ENCODE measurements around the gene PCBP2. TPM values are rescaled to one million over a fixed set of nuclear protein-coding genes. Genes with fewer than 3 reads are reported as not detected.

PCBP2 gene
- total and polyA plus RNA-seq, 2 of the 4 experiments (the other 2 are of a cell fraction): 190 to 586 TPM

- Histone ChIP-seq H3K56ac (ENCODE audit: extremely low read depth, insufficient read depth, low read length) (no peak overlapping the region), H3K18ac (ENCODE audit: low read depth, low read length) (no peak overlapping the region), H4K5ac (ENCODE audit: low read depth, low read length) (no peak overlapping the region), H3K9ac (ENCODE audit: low read depth, low read length) (no peak overlapping the region), H2AK9ac (replicated peaks; ENCODE audit: low read depth, low read length, poor library complexity) (no peak overlapping the region), H2AFZ (replicated peaks; ENCODE audit: low read length, poor library complexity) (no peak overlapping the region), H2BK15ac (ENCODE audit: low read depth, low read length) (no peak overlapping the region), H2BK120ac (ENCODE audit: low read depth, low read length) (no peak overlapping the region), H3K4ac (ENCODE audit: low read depth, low read length) (no peak overlapping the region), H2AK5ac (ENCODE audit: low read depth, low read length) (0 out of 2 replicates have a peak overlapping the region, but pooled peaks have one; percentile 27), H3K27ac (ENCODE audit: insufficient read depth, low read length) (no peak overlapping the region), H4K20me1 (ENCODE audit: insufficient read depth, low read length) (peaks cover 3% of the 10 kb centered on the region), H2BK5ac (ENCODE audit: low read depth, low read length, poor library complexity, severe bottlenecking) (no peak overlapping the region), H2BK20ac (ENCODE audit: low read depth, low read length) (no peak overlapping the region), H3K14ac (replicated peaks; ENCODE audit: low read depth, low read length) (no peak overlapping the region), H4K8ac (ENCODE audit: low read depth in 2 of 2, low read length in 2 of 2) (no peak overlapping the region), H3K79me1 (ENCODE audit: low read depth in 1 of 2, low read length in 2 of 2) (peaks cover 30 to 80% of the 10 kb centered on the region in 2 experiments; a peak in 3 of 4 replicates), H3K9me1 (ENCODE audit: insufficient read depth, low read length) (peaks cover 50% of the 10 kb centered on the region), H3K4me3 (ENCODE audit: insufficient read depth, low read depth, low read length) (no peak overlapping the region), H3K27me3 (ENCODE audit: control insufficient read depth, insufficient read depth, low read length) (no peaks in the 10 kb centered on the region), H4K91ac (ENCODE audit: insufficient read depth, low read depth, low read length) (no peak overlapping the region), H3K4me2 (ENCODE audit: low read depth, low read length) (peak overlapping the region; percentile 3; the same call in 1 of the 2 replicates), H3K9me3 (ENCODE audit: control insufficient read depth, insufficient read depth, low read length) (no peaks in the 10 kb centered on the region), H3K23ac (ENCODE audit: low read depth, low read length) (peak overlapping the region; percentile 73; the same call in 1 of the 2 replicates), H3K36me3 (ENCODE audit: control insufficient read depth, insufficient read depth, low read length) (peaks cover 4% of the 10 kb centered on the region; the same call in 1 of the 2 replicates), H3K4me1 (ENCODE audit: control insufficient read depth, insufficient read depth, low read length) (peaks cover 28% of the 10 kb centered on the region)
- WGBS, 2 experiments (ENCODE audit: extremely low coverage in 2 of 2, insufficient read length in 1 of 2): 75% methylated on average over 1 of the region's 3 CpGs; no CpG with 5 or more reads in 1 of the 2 experiments
- no peak for TF ChIP-seq MAFK (IDR thresholded peaks at IDR 0.05; ENCODE audit: low read depth, low read length)
- no peak for TF ChIP-seq SMC3 (IDR thresholded peaks at IDR 0.05; ENCODE audit: low read depth, low read length)
- TF ChIP-seq RAD21 (IDR thresholded peaks at IDR 0.05; ENCODE audit: low read length): no peak
- TF ChIP-seq USF2 (IDR thresholded peaks at IDR 0.05; ENCODE audit: low read depth, low read length): no peak
- TF ChIP-seq BHLHE40 (IDR thresholded peaks at IDR 0.05; ENCODE audit: low read depth, low read length): no peak
- TF ChIP-seq MAZ (IDR thresholded peaks at IDR 0.05; ENCODE audit: borderline replicate concordance, low read depth, low read length): no peak
- no peak for TF ChIP-seq RCOR1 (IDR thresholded peaks at IDR 0.05; ENCODE audit: insufficient replicate concordance, low read length)
- dilution Hi-C loops (cut with HindIII; ENCODE audit: low sequenced_read_pairs, unreplicated experiment) (no loop called here), intact Hi-C loops (cut with micrococcal nuclease) (no loop called here), in situ Hi-C loops (cut with MboI; ENCODE audit: low sequenced_read_pairs) (no loop called here)
- no peak for DNase-seq
- POLR2A ChIA-PET (ENCODE audit: unreplicated experiment): no interaction called here
- CTCF ChIA-PET: interaction anchor here (1.0 kb wide), 1 partner anchor 23 kb away, joined by 3 read pairs; no protein-coding TSS in a partner anchor
- no TSS peak for BruUV-seq (replicated peaks)
- ATAC-seq (ENCODE audit: low read depth): no peak
Measured at GRCh38 chr12:53497461-53497860, 45.6 kb downstream of the PCBP2 start.

Measured in IMR-90 (cell line).